Cardiac fibroblast (primary cell): Measurements from ENCODE around the gene ZDHHC22.

ENCODE experiments used
- DNase-seq, 2 donors: peaks; one replicate each; pipeline versions ENCODE4 v3.0.0 to v3.0.0-alpha.2; 2010; ENCODE audit warnings: low read depth in 2 of 2
- H3K4me3 ChIP-seq, 2 donors: replicated peaks in 1 of 2; 1 replicate in 1 of 2; 2 replicates in 1 of 2; pipeline ENCODE4 v1.5.1; 2011; ENCODE audit warnings: low read depth in 2 of 2, low read length in 2 of 2, mild to moderate bottlenecking in 2 of 2, moderate library complexity in 1 of 2
- TF ChIP-seq, protein P1 (sequence below): IDR thresholded peaks from one replicate; pipeline ENCODE4 v1.5.1; 2011; ENCODE audit warnings: low read depth, mild to moderate bottlenecking, low read length, inconsistent platforms

ZDHHC22 gene

DNA sequence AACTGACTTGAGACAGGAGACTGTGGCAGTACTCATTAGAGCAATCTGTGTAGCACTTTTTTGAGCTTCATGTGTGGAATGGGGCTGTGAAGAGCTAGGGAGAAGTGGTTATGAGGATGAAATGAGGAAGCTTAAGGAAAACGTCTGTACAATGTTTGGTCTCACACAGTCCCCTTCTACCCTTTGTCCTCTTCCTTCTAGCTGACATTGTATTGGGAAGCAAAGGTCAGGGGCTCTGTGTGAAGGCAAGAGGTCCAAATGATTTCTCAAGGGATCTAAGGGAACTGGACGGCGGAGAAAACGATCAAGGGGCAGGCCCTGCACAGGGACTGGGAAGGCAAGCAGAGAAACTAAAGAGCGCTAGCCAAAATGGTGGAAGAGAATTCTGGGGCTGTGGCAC lies 56.6 kb downstream of the ZDHHC22 start:
- DNase-seq = no peak
- no peak overlapping the region for H3K4me3 ChIP-seq
- TF ChIP-seq, protein P1, sequence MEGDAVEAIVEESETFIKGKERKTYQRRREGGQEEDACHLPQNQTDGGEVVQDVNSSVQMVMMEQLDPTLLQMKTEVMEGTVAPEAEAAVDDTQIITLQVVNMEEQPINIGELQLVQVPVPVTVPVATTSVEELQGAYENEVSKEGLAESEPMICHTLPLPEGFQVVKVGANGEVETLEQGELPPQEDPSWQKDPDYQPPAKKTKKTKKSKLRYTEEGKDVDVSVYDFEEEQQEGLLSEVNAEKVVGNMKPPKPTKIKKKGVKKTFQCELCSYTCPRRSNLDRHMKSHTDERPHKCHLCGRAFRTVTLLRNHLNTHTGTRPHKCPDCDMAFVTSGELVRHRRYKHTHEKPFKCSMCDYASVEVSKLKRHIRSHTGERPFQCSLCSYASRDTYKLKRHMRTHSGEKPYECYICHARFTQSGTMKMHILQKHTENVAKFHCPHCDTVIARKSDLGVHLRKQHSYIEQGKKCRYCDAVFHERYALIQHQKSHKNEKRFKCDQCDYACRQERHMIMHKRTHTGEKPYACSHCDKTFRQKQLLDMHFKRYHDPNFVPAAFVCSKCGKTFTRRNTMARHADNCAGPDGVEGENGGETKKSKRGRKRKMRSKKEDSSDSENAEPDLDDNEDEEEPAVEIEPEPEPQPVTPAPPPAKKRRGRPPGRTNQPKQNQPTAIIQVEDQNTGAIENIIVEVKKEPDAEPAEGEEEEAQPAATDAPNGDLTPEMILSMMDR = no peak

DNA sequence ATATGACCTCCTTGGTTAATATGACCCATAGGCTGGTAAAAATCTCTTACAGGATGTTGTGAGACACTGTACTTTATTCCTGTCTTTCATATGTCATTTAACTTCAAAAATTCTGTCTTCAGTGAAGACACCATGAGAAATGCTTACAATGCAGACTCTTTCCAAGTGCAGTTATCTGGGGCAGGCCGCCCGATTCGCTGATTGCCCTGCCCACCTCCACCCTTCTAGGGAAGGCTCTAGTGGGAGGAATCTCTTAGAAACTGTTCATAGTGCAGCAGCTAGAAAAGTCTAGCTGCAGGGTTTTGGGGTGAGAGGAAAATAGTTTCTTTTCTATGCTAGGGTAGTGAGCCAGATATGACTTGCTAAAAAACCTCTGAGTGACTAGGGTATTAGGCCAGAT lies 58.5 kb downstream of the ZDHHC22 start:
- TF ChIP-seq, protein P1 = no peak
- no peak for DNase-seq
- H3K4me3 ChIP-seq = no peak overlapping the region

DNA sequence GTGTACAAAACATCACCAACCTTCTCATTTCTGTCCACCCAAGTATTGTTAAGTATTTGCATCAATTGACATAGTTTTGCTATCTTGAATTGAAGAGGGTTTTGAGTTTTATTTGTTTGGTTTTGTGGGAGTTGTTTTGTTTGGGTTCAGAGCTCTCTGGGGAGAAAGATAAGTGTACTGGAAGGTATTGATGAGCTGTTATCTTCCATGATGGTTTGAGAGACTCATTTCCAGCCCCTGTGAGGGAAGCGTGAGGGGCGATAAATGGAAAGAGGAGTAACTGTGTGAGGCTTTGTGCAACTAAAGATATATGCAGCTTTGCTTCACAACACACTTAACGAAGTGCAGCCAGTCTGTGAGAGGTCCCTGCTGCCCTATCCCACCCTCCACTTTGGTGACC lies 59.2 kb downstream of the ZDHHC22 start:
- no peak for DNase-seq
- TF ChIP-seq, protein P1 = no peak
- no peak overlapping the region for H3K4me3 ChIP-seq
